HUDEP-2 (cell line): ENCODE measurements around the gene ZMAT5.

ENCODE experiments used
- DNase-seq, 76 experiments: peaks; one replicate each; lab custom pipeline; 2025; ENCODE audit not compliant: unreplicated experiment in 76 of 76; lab: John Stamatoyannopoulos, UW

The ZMAT5 gene

GRCh38 chr22:29733362-29734201 lies 33.2 kb downstream of the ZMAT5 start:
- DNase-seq, result peak; percentile 78 to 98 (median 94)

DNA sequence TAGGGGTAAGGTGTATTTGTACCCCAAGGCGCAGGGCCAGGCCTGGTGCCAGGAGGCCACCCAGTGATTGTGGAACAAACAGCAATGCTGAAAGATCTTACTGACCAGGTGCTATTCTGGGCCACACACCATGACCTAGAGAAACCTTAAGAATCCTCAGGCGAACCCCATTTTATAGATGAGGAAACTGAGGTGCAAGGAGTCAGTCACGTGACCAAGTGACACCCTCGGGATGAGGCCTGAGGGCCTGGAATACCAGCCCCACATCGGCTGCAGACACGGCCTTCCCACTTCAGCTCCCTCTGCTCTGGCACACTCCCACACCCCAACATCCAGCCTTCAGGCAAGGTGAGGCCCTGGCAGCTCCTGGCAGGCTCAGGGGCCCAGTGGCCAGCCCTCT lies 33.9 kb downstream of the ZMAT5 start:
- DNase-seq, result no peak

GRCh38 chr22:29731058-29731850 lies 35.6 kb downstream of the ZMAT5 start:
- DNase-seq, result no peak

DNA sequence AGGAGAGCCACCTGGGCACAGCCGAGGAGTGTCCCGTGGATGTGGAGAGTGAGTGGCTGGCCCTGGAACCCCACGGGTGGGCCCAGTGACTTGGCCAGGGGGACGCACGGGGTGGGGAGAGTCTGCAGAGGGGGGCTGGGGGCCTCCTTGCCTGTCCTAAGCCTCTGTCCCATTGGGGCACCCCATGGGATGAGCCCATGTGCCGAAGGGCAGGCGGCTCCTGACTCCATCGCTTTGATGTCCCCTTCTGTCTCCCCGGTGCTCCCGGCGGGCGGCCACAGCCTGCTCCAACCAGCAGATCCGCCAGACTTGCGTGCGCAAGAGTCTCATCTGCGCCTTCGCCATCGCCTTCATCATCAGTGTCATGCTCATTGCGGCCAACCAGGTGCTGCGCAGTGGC lies 37.6 kb downstream of the ZMAT5 start:
- DNase-seq, result no peak

DNA sequence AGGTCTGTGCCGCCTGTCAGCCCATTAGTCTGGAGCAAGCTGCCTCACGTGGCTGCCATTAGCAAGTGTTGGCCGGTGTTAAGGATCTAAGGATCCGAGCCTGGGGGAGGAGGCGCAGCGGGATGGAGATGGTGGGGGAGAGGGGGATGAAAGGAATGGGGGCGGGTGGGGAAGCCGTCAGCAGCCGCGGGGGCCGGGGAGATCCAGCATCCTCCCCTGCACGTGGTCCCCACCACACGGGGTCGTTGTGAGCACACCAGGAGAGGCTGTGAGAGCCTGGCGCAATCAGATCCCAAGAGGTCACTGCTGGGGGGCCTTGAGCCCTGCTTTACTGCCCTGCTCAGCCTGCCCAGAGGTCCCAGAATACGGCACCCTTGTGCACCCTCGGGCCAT lies 39.7 kb downstream of the ZMAT5 start:
- DNase-seq, result peak in 28 of 76 experiments; percentile 11 to 44 (median 28)

DNA sequence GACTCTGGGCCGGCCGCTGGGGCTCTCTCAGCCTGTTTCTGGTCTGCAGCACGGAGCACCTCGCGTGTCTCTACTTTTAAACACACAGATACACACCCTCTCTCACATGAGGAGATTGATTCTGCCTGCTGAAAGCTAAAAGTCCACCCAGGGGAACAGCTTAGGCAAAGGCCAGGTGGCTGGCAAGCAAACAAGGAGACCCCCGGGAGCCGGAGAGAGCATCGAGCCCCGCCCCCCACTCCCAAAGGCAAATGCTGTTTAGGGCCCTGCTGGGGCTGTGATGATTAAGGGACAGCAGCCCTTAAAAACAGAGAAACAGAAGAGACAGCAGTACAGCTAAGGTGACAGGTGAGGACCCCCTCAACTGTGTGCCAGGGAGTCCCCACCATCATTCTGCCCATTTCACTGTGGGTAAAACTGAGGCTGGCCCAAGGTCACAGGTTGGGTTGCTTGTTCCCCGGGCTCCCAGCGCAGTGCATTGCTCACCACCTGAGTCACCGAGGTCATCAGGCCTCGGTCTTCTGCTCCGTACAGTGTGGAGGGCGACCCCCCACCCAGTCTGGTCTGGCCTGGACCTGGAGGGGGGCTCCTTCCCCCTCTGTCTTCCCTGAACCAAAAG lies 40.2 kb downstream of the ZMAT5 start:
- DNase-seq, result no peak

GRCh38 chr22:29726106-29726505 lies 40.7 kb downstream of the ZMAT5 start:
- DNase-seq, result peak in 2 of 76 experiments; percentile 16 to 18

GRCh38 chr22:29724843-29725242 lies 42.0 kb downstream of the ZMAT5 start:
- no peak for DNase-seq

DNA sequence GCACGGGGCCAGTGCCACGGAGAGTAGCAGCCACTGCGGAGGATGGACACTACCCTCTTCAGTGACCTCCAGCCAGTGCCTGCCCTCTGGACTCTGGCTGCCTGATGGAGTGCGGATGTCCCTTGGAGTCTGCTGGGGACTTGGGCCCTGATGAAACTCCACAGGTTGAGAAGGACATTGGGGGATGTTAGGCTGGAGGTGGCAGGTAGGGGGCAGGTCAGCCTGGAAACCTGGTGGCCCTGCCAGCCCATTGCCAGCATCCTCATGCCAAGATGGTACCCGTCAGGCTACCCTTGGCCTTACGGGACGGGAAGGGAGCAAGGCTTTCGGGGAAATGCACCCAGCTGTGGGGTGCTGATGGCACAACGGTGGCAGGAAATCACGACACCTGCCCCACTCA lies 43.0 kb downstream of the ZMAT5 start:
- DNase-seq, result no peak

GRCh38 chr22:29722587-29722986 lies 44.2 kb downstream of the ZMAT5 start:
- no peak for DNase-seq

DNA sequence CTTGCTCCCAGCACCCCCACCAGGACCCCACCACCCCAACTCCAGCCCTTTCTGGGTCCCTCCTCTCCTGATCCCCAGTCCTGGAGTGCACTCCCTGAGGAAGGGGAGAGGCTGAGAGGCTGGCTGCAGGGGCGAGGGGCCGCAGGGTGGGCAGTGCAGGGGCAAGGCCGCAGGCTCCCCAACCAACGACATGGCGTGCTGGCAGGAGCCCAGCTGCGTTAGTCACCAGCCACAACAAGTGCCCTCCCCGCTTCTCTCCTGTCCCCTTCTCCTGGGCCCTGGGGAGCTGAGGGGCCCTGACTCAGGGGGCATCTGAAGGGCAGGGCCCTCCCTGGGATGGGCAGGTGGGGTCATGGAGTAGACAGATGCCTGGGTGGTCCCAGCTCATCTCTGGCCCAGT lies 44.7 kb downstream of the ZMAT5 start:
- DNase-seq, result peak in 51 of 76 experiments; percentile 4 to 68 (median 45)

DNA sequence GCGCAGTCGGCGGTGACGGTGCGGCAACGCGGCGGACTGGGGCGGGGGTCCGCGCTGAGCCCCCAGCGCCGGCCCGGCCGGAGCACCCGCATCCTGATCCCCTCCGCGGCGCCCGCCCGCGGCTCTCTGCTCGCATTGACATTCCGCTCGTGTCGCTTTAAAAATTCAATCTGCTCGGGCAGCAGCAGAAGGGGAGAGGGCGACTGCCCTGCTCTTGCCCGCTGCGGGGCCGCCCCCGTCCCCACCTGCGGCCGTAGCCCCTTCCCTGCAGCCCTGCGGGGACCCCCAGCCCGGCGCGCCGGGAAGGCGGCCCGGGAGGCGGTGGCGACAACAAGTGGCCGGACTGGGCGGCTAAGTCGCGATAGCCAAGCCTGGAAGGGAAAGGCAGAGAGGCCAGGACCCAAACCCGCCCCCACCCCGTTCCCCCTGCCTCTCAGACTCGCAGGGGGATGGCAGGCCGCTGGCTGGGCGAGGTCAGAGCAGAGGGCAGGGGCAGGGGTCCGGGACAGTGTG lies 45.9 kb downstream of the ZMAT5 start:
- no peak for DNase-seq

- no peak for DNase-seq
These were observed 46.7 kb downstream of the ZMAT5 start, which contains the start of gene CABP7 for GRCh38 chr22:29719899-29720645. CABP7 (plus strand) TSS chr22:29720003; CDS start chr22:29720425, 422 bp downstream.

GRCh38 chr22:29718949-29719898 lies 47.6 kb downstream of the ZMAT5 start:
- no peak for DNase-seq

GRCh38 chr22:29717789-29718188 lies 49.0 kb downstream of the ZMAT5 start:
- DNase-seq, result no peak

DNA sequence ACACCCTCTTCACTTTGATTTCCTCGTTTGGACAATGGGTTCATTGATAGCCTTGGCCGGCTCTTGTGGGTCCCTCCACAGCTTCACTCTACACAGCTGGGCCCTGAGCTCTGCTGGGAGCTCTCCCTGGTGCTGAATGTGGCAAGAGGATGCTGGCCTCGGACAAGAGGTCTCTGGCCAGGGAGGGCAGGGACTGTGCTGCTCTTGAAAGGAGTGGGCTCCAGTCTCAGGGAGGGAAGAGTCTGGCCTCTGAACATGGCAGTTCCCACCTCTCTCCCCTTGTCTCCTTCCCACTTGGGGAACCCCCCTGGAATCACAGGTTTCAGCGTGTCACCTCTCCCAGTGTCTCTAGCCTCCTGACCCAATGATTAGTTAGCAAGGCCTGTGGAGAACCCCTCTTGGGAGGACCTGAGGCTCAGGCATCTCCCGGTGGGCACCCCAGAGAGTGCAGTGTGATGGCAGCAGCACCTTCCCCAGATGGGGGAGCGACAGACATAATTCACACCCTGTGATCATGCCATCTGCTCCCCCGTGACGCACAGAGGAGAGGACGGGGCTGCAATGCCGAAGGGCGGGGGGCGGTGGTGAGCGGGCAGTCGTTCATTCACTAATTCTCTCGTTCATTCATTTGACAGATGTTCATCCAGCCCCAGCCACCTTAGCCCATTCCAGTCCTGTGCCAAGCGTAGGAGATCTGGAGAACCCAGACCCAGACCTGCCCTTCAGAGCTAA lies 49.8 kb downstream of the ZMAT5 start:
- DNase-seq, result peak in 59 of 76 experiments; percentile 6 to 80 (median 43)

GRCh38 chr22:29715705-29716104 lies 51.1 kb downstream of the ZMAT5 start:
- no peak for DNase-seq

- DNase-seq, result no peak
These were observed 51.6 kb downstream of the ZMAT5 start for GRCh38 chr22:29715240-29715639.
